AG09319 (cell line): Measurements from ENCODE around the gene PHF14.

Experiments
- DNase-seq: peaks from one replicate; pipeline ENCODE4 v3.0.0-alpha.2; 2010; ENCODE audit warnings: low read depth; ENCODE audit errors: extremely low read depth
- CTCF ChIP-seq: IDR thresholded peaks from 2 replicates; pipeline ENCODE4 v1.5.1; 2011; ENCODE audit warnings: low read depth, mild to moderate bottlenecking, inconsistent platforms, low read length, moderate library complexity

PHF14 gene

GRCh38 chr7:11213266-11213665 lies 239.6 kb downstream of the PHF14 start:
- no peak for DNase-seq
- no peak for TF ChIP-seq CTCF

- TF ChIP-seq CTCF: no peak
- DNase-seq: no peak
These were observed 242.6 kb downstream of the PHF14 start for GRCh38 chr7:11216276-11216675.

- no peak for TF ChIP-seq CTCF
- DNase-seq: no peak
These were observed 244.3 kb downstream of the PHF14 start for GRCh38 chr7:11217848-11218565.
